Cardiac septum (tissue), 1 donor: ENCODE results near the gene KIAA1217. TPM values are rescaled to one million over a fixed set of nuclear protein-coding genes. Genes with fewer than 3 reads are reported as not detected.
"Not testable (repeated sequence)": the region's sequence is repeated elsewhere in the genome, so short reads cannot be mapped to it uniquely, and the experiment has no call there.

Source experiments
- DNase-seq: peaks from one replicate; pipeline ENCODE4 v3.0.0-alpha.2; 2020; ENCODE audit warnings: low spot score
- intact Hi-C: fragments of 100-400 bp; cut with DNase I; formaldehyde crosslinking; loops from one replicate; pipeline ENCODE4 v1.14.0; 2022
- total RNA-seq: library from RNA; stranded (reverse); fragmentation: NEBNext Ultra II Directional; extraction: Animal tissue kit (Norgen Biotek cat#: 25700); gene quantifications from one replicate; pipeline ENCODE4 v1.2.1, GENCODE V29; 2021
- donor health status: DM: no; HTN: no; CAD: no.

Gene KIAA1217
- total RNA-seq, 1 donor from 2014 or later = 24.0 TPM

- DNase-seq = no peak
- intact Hi-C loops = loop anchor here (5.0 kb wide), 1 partner anchor 37 kb away; no protein-coding TSS in a partner anchor
Measured at GRCh38 chr10:24465124-24465874, 256.4 kb downstream of the KIAA1217 start.

GRCh38 chr10:24465891-24466818, 257.2 kb downstream of the KIAA1217 start:
- intact Hi-C loops = loop anchor here (5.0 kb wide), 1 partner anchor 36 kb away; no protein-coding TSS in a partner anchor
- no peak for DNase-seq

- no peak for DNase-seq
- intact Hi-C loops = loop anchor here (5.0 kb wide), 1 partner anchor 35 kb away; no protein-coding TSS in a partner anchor
Measured at GRCh38 chr10:24467136-24467535, 258.2 kb downstream of the KIAA1217 start.

- DNase-seq = no peak
- intact Hi-C loops = loop anchor here (5.0 kb wide), 1 partner anchor 35 kb away; no protein-coding TSS in a partner anchor
Measured at GRCh38 chr10:24467605-24468004, 258.7 kb downstream of the KIAA1217 start.

- DNase-seq = no peak
- intact Hi-C loops = loop anchor here (5.0 kb wide), 1 partner anchor 34 kb away; no protein-coding TSS in a partner anchor
Measured at GRCh38 chr10:24468281-24468751, 259.4 kb downstream of the KIAA1217 start.

GRCh38 chr10:24469993-24470392, 261.1 kb downstream of the KIAA1217 start:
- DNase-seq = no peak
- intact Hi-C loops = loop anchor here (5.0 kb wide), 1 partner anchor 32 kb away; no protein-coding TSS in a partner anchor

GRCh38 chr10:24475598-24475997, 266.7 kb downstream of the KIAA1217 start:
- DNase-seq = no peak
- intact Hi-C loops = no loop called here

GRCh38 chr10:24476913-24477701, 268.2 kb downstream of the KIAA1217 start:
- DNase-seq = no peak
- intact Hi-C loops = no loop called here

- intact Hi-C loops = no loop called here
- no peak for DNase-seq
Measured at GRCh38 chr10:24477915-24478314, 269.0 kb downstream of the KIAA1217 start.

- DNase-seq = no peak
- intact Hi-C loops = no loop called here
Measured at GRCh38 chr10:24479806-24480205, 270.9 kb downstream of the KIAA1217 start.

- intact Hi-C loops = no loop called here
Measured at GRCh38 chr10:24480447-24480846, 271.5 kb downstream of the KIAA1217 start.

GRCh38 chr10:24481241-24481640, 272.3 kb downstream of the KIAA1217 start:
- intact Hi-C loops = no loop called here
- no peak for DNase-seq

More at GRCh38 chr10:24480447-24480846, 271.5 kb downstream of the KIAA1217 start:
- DNase-seq = no peak

GRCh38 chr10:24482713-24483112, 273.8 kb downstream of the KIAA1217 start:
- DNase-seq, intact Hi-C loops: not testable (repeated sequence)

- intact Hi-C loops = no loop called here
- no peak for DNase-seq
Measured at GRCh38 chr10:24483701-24484100, 274.8 kb downstream of the KIAA1217 start.

GRCh38 chr10:24484771-24485170, 275.8 kb downstream of the KIAA1217 start:
- intact Hi-C loops = no loop called here
- DNase-seq = no peak

GRCh38 chr10:24485304-24485703, 276.4 kb downstream of the KIAA1217 start:
- intact Hi-C loops = no loop called here
- no peak for DNase-seq

GRCh38 chr10:24488631-24489030, 279.7 kb downstream of the KIAA1217 start:
- no peak for DNase-seq
- intact Hi-C loops = no loop called here

GRCh38 chr10:24493165-24493564, 284.2 kb downstream of the KIAA1217 start:
- intact Hi-C loops = no loop called here

GRCh38 chr10:24494236-24494635, 285.3 kb downstream of the KIAA1217 start:
- intact Hi-C loops = no loop called here
- no peak for DNase-seq

More at GRCh38 chr10:24493165-24493564, 284.2 kb downstream of the KIAA1217 start:
- no peak for DNase-seq
